DMS153 (cell line): ENCODE measurements around the gene DTX4.

Source experiments
- DNase-seq: peaks from one replicate; lab custom pipeline; 2025; lab: John Stamatoyannopoulos, UW

DTX4 gene

GRCh38 chr11:59219836-59220235, 47.9 kb downstream of the DTX4 start:
- no peak for DNase-seq

GRCh38 chr11:59221441-59221840, 49.5 kb downstream of the DTX4 start:
- DNase-seq, result no peak

GRCh38 chr11:59222464-59223060, 50.6 kb downstream of the DTX4 start:
- no peak for DNase-seq

- DNase-seq, result no peak
Observed at GRCh38 chr11:59223177-59223576, 51.2 kb downstream of the DTX4 start.

- DNase-seq, result no peak
Observed at GRCh38 chr11:59223611-59224010, 51.7 kb downstream of the DTX4 start.

GRCh38 chr11:59224351-59224928, 52.5 kb downstream of the DTX4 start:
- no peak for DNase-seq

- DNase-seq, result no peak
Observed at GRCh38 chr11:59225017-59225416, 53.1 kb downstream of the DTX4 start.

GRCh38 chr11:59226396-59226795, 54.5 kb downstream of the DTX4 start:
- DNase-seq, result no peak

- DNase-seq, result no peak
Observed at GRCh38 chr11:59240322-59240721, 68.4 kb downstream of the DTX4 start.

- no peak for DNase-seq
Observed at GRCh38 chr11:59243633-59244032, 71.7 kb downstream of the DTX4 start.

- no peak for DNase-seq
Observed at GRCh38 chr11:59247531-59248227, 75.7 kb downstream of the DTX4 start.

- DNase-seq, result no peak
Observed at GRCh38 chr11:59249535-59249934, 77.6 kb downstream of the DTX4 start.

GRCh38 chr11:59253001-59253400, 81.1 kb downstream of the DTX4 start:
- DNase-seq, result no peak

GRCh38 chr11:59254286-59254685, 82.4 kb downstream of the DTX4 start:
- no peak for DNase-seq

GRCh38 chr11:59255281-59255680, 83.3 kb downstream of the DTX4 start:
- DNase-seq, result no peak
